Measurements from ENCODE around the gene DOC2A. TPM values are rescaled to one million over a fixed set of nuclear protein-coding genes. Genes with fewer than 3 reads are reported as not detected.
A peak's percentile ranks its signal among the peaks of the same experiment; 100 is the strongest.

The DOC2A gene
- total and polyA plus RNA-seq, 2 donors (not counting 3 experiments of a cell fraction or from before 2014, with no cell fraction given), result 0.60 to 0.63 TPM

GRCh38 chr16:30006659-30007377 is 4.0 kb downstream of the DOC2A start:
- TF ChIP-seq GATA2 (IDR thresholded peaks at IDR 0.05; ENCODE audit: insufficient read depth, insufficient read length, low read depth, low read length), result no peak
- TF ChIP-seq CTCF (IDR thresholded peaks at IDR 0.05; ENCODE audit: extremely low read depth in 1 of 2, insufficient read depth in 1 of 2, low read depth in 1 of 2, low read length in 2 of 2), result no peak
- TF ChIP-seq FOS (IDR thresholded peaks at IDR 0.05; ENCODE audit: borderline replicate concordance, insufficient read depth, low read length), result no peak
- no peak for TF ChIP-seq MYC (IDR thresholded peaks at IDR 0.05; ENCODE audit: low read depth, low read length)
- no peak for TF ChIP-seq JUN (IDR thresholded peaks at IDR 0.05; ENCODE audit: borderline replicate concordance, insufficient read depth, insufficient read length, low read depth)
- peak; percentile 16 for TF ChIP-seq POLR2A (IDR thresholded peaks at IDR 0.05; ENCODE audit: low read depth, low read length)
- no peak for TF ChIP-seq POLR2AphosphoS5 (IDR thresholded peaks at IDR 0.05; ENCODE audit: insufficient read depth, low read depth, low read length)
- Histone ChIP-seq H3K27ac (ENCODE audit: insufficient read depth, low read depth, low read length) (no peak overlapping the region), H3K9ac (replicated peaks; ENCODE audit: extremely low read depth, insufficient read depth, low read length) (no peak overlapping the region), H3K9me3 (replicated peaks; ENCODE audit: control insufficient read depth, insufficient read depth, low read length) (no peaks in the 10 kb centered on the region), H3K27me3 (ENCODE audit: control insufficient read depth in 2 of 2, insufficient read depth in 2 of 2, low read length in 2 of 2) (peaks cover 14 to 22% of the 10 kb centered on the region in 2 experiments), H3K36me3 (ENCODE audit: control insufficient read depth in 2 of 2, extremely low read depth in 1 of 2, insufficient read depth in 2 of 2, low read length in 2 of 2) (peaks cover 0 to 3% of the 10 kb centered on the region in 2 experiments), H2AFZ (ENCODE audit: low read depth, low read length) (no peak overlapping the region), H3K9me1 (replicated peaks; ENCODE audit: control insufficient read depth, extremely low read depth, insufficient read depth, low read length) (no peaks in the 10 kb centered on the region), H3K79me2 (ENCODE audit: control insufficient read depth, insufficient read depth, low read length) (no peaks in the 10 kb centered on the region), H3K4me1 (ENCODE audit: control insufficient read depth, extremely low read depth, insufficient read depth, low read length) (peaks cover 2% of the 10 kb centered on the region), H4K20me1 (replicated peaks; ENCODE audit: control insufficient read depth, extremely low read depth, insufficient read depth, low read length) (no peaks in the 10 kb centered on the region), H3K4me2 (ENCODE audit: insufficient read depth, low read length) (no peak overlapping the region), H3K4me3 (replicated peaks in 1 of 3; ENCODE audit: insufficient read depth in 1 of 3, low read depth in 1 of 3, low read length in 3 of 3) (no peak overlapping the region)
- intact Hi-C loops (cut with micrococcal nuclease) (no loop called here), dilution Hi-C loops (cut with MboI; ENCODE audit: extremely low pct_ligation_motif_present, low sequenced_read_pairs) (no loop called here)
- DNase-seq (ENCODE audit: low read depth, low spot score) (no peak), FAIRE-seq (no peak)
- no TSS peak for BruUV-seq (replicated peaks)
- ChIA-PET CTCF (interaction anchor here (1.0 to 3.8 kb wide), 8 partner anchors 11 to 315 kb away, joined by 3 to 22 read pairs (median 6); partner anchors contain the start of genes PAGR1 and TMEM219), POLR2A (no interaction called here)

All from endothelial cell of umbilical vein (primary cell).